ENCODE data around the gene C6orf52.
"Not testable (repeated sequence)": the region's sequence is repeated elsewhere in the genome, so short reads cannot be mapped to it uniquely, and the experiment has no call there.

C6orf52 gene

DNA sequence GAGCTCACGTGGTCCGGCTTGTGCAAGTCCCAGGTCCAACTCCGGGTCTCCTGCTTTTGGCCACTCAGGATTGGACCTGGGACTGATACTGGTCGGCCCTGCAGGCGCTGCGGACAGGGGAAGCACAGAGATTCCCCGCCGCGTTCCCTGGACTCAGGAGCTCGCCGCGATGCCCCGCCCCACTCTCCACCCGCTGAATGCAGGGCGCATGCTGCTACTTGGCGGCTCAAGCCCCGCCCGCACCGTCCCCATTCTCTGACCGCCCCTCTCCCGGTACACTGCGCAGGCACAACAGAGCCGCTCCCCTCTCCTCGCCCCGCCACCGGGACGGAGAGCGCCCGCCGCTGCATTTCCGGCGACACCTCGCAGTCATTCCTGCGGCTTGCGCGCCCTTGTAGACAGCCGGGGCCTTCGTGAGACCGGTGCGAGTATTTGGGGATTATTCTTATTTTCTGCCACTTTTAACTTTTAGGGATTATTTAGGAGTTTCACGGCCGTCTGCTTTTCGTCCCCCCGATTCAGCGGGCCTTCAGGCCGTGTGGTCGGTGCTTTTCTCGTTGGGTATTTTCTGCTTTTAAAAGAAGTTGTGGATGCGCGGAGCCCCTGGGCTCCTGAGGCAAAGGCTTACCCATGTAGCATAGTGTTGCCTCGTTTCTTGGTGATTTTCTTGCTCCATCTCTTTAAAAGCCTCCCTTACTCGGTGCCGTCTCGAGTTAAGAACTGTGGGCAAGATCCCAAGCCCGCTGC, 28.6 kb upstream of the C6orf52 start, which contains the start of gene TMEM14C:
Gene TMEM14C (plus strand): TSS at position 251 of the 747 bp plus-strand sequence. CDS start 1,544 bp downstream, outside the sequence.
- POLR2A ChIA-PET: interaction anchor here (0.6 to 1.7 kb wide), 7 partner anchors 10 to 28 kb away, joined by 3 to 20 read pairs (median 3); partner anchors contain the start of genes C6orf52, PAK1IP1 and TMEM14B
- CTCF ChIA-PET: interaction anchor here (0.7 to 2.3 kb wide), 4 partner anchors 12 to 244 kb away, joined by 3 to 6 read pairs (median 4); no protein-coding TSS in a partner anchor
- H3K4me3 ChIP-seq (ENCODE audit: low read depth, low read length): peak within 1 kb of the TSS; percentile 65
- peak; percentile 95 for DNase-seq (ENCODE audit: low read depth, low spot score)
- TF ChIP-seq, protein P1, sequence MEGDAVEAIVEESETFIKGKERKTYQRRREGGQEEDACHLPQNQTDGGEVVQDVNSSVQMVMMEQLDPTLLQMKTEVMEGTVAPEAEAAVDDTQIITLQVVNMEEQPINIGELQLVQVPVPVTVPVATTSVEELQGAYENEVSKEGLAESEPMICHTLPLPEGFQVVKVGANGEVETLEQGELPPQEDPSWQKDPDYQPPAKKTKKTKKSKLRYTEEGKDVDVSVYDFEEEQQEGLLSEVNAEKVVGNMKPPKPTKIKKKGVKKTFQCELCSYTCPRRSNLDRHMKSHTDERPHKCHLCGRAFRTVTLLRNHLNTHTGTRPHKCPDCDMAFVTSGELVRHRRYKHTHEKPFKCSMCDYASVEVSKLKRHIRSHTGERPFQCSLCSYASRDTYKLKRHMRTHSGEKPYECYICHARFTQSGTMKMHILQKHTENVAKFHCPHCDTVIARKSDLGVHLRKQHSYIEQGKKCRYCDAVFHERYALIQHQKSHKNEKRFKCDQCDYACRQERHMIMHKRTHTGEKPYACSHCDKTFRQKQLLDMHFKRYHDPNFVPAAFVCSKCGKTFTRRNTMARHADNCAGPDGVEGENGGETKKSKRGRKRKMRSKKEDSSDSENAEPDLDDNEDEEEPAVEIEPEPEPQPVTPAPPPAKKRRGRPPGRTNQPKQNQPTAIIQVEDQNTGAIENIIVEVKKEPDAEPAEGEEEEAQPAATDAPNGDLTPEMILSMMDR (IDR thresholded peaks at IDR 0.05; ENCODE audit: insufficient read depth, low read length, missing control alignments): no peak

DNA sequence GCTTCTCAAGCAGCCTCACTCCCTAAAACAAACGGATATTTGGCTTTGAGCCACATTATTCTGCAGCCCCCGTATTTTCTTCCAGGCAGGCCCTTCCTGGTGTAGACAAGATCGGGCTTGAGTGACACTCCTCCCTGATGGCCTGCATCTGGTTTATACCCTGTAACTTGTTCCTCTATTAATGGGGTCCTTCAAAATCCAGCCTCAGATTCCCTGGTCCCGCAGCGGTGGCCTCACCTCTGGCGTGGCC, 28.1 kb upstream of the C6orf52 start:
- DNase-seq (ENCODE audit: low read depth, low spot score): no peak
- CTCF ChIA-PET: interaction anchor here (0.7 to 2.3 kb wide), 4 partner anchors 13 to 244 kb away, joined by 3 to 6 read pairs (median 4); no protein-coding TSS in a partner anchor
- peak overlapping the region; percentile 65 for H3K4me3 ChIP-seq (ENCODE audit: low read depth, low read length)
- TF ChIP-seq, protein P1 (IDR thresholded peaks at IDR 0.05; ENCODE audit: insufficient read depth, low read length, missing control alignments): no peak
- POLR2A ChIA-PET: interaction anchor here (0.6 to 1.7 kb wide), 7 partner anchors 11 to 28 kb away, joined by 3 to 20 read pairs (median 3); partner anchors contain the start of genes C6orf52, PAK1IP1 and TMEM14B

DNA sequence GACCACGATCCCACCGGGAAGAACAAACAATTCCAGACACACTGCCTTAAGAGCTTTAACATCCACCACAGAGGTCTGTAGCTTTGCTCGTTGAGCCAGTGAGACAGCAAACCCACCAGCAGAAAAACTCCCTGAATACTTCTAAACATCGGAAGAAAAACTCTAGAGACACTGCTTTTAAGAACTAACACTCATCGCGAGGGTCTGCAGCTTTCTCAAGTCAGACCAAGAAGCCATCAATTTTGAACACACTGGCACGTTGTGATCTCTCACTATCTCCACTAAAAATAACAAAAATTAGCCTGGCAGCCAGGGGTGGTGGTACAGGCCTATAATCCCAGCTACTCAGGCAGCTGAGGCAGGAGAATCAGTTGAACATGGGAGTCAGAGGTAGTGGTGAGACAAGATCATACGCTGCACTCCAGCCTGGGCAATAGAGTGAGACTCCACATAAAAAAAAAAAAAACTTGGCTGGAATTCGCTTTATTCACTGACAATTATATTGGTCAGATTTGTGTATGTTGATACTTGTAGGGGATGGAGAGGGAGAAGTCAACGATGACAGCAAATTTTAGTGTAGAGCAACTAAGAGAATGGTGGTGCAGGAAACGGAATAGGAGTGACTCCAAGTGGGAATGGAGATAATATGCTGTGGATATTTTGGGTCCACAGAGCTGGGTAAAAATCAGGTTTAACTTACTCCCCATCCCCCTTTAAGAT, 27.6 kb upstream of the C6orf52 start:
- peak overlapping the region; percentile 65 for H3K4me3 ChIP-seq (ENCODE audit: low read depth, low read length)
- TF ChIP-seq, protein P1 (IDR thresholded peaks at IDR 0.05; ENCODE audit: insufficient read depth, low read length, missing control alignments): no peak
- POLR2A ChIA-PET: interaction anchor here (0.6 to 1.7 kb wide), 9 partner anchors 11 to 27 kb away, joined by 3 to 20 read pairs (median 3); partner anchors contain the start of genes C6orf52, PAK1IP1 and TMEM14B
- CTCF ChIA-PET: interaction anchor here (0.7 to 2.3 kb wide), 5 partner anchors 13 to 243 kb away, joined by 3 to 6 read pairs (median 4); no protein-coding TSS in a partner anchor
- DNase-seq (ENCODE audit: low read depth, low spot score): no peak

DNA sequence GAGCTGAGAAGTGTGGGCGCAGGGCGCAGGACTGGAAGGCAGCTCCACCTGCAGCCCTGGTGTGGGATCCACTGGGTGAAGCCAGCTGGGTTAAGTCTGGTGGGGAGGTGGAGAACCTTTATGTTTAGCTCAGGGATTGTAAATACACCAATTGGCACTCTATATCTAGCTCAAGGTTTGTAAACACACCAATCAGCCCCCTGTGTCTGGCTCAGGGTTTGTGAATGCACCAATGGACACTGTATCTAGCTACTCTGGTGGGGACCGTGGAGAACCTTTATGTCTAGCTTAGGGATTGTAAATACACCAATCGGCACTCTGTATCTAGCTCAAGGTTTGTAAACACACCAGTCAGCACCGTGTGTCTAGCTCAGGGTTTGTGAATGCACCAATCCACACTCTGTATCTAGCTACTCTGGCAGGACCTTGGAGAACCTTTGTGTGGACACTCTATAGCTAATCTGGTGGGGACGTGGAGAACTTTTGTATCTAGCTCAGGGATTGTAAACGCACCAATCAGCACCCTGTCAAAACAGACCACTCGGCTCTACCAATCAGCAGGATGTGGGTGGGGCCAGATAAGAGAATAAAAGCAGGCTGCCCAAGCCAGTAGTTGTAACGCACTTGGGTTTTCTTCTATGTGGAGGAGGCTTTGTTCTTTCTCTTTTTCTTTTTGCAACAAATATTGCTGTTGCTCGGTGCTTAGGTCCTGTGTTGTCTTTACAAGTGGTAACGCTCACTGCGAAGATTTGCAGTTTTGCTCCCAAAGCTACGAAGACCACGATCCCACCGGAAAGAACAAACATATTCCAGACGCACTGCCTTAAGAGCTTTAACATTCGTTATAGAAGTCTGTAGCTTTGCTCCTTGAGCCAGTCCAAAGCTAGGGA, 26.8 kb upstream of the C6orf52 start:
- DNase-seq (ENCODE audit: low read depth, low spot score): not testable (repeated sequence)
- ChIA-PET CTCF (interaction anchor here (1.2 kb wide), 2 partner anchors 38 to 81 kb away, joined by 3 to 4 read pairs; no protein-coding TSS in a partner anchor), POLR2A (interaction anchor here (0.6 to 1.3 kb wide), 3 partner anchors 14 to 26 kb away, joined by 3 to 6 read pairs (median 3); partner anchors contain the start of genes C6orf52 and PAK1IP1)
- H3K4me3 ChIP-seq (ENCODE audit: low read depth, low read length): peak overlapping the region; percentile 61

DNA sequence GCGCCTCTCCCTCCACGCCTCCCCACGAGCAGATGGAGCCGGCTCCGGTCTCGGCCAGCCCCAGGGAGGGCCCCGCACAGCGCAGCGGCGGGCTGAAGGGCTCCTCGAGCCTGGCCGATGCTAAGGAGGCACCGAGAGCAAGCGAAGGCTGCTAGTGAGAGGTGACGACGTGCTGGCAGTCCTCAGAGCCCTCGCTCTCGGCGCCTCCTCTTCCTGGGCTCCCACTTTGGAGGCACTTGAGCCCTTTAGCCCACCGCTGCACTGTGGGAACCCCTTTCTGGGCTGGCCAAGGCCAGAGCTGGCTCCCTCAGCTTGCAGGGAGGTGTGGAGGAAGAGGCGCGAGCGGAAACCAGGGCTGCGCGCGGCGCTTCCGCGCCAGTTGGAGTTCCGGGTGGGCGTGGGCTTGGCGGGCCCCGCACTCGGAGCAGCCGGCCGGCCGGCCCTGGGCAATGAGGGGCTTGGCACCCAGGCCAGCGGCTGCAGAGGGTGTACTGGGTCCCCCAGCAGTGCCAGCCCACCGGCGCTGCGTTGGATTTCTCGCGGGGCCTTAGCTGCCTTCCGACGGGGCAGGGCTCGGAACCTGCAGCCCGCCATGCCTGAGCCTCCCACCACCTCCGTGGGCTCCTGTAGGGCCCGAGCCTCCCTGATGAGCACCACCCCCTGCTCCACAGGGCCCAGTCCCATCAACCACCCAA, 26.0 kb upstream of the C6orf52 start:
- peak overlapping the region; percentile 61 for H3K4me3 ChIP-seq (ENCODE audit: low read depth, low read length)
- CTCF ChIA-PET: interaction anchor here (1.2 kb wide), 1 partner anchor 82 kb away, joined by 3 read pairs; no protein-coding TSS in a partner anchor
- TF ChIP-seq, protein P1 (IDR thresholded peaks at IDR 0.05; ENCODE audit: insufficient read depth, low read length, missing control alignments): no peak
- POLR2A ChIA-PET: interaction anchor here (1.3 kb wide), 1 partner anchor 26 kb away, joined by 6 read pairs; the partner anchor contains the start of genes C6orf52 and PAK1IP1
- no peak for DNase-seq (ENCODE audit: low read depth, low spot score)
